ENCODE results near the gene PPP3R1. TPM values are rescaled to one million over a fixed set of nuclear protein-coding genes. Genes with fewer than 3 reads are reported as not detected.

The PPP3R1 gene
- total RNA-seq, 1 experiment from 2014 or later: 74.2 TPM

GRCh38 chr2:68235090-68235489 is 17.2 kb downstream of the PPP3R1 start:
- peaks cover 0 to 5% (median 0%) of the 10 kb centered on the region in 3 experiments; a peak in 1 of 7 replicates for H3K36me3 Mint-ChIP-seq (ENCODE audit: insufficient read depth in 1 of 3, low read depth in 3 of 3)
- H3K14ac ChIP-seq (ENCODE audit: insufficient read depth, low read length): no peak overlapping the region
- H2BK5ac ChIP-seq (ENCODE audit: insufficient read length, low read length): no peak overlapping the region
- H3K27me3 Mint-ChIP-seq (ENCODE audit: low read depth): no peaks in the 10 kb centered on the region
- H3K27me3 ChIP-seq (ENCODE audit: insufficient read depth, low read length): no peaks in the 10 kb centered on the region
- peaks cover 5% of the 10 kb centered on the region; the same call in 1 of the 2 replicates for H3K4me1 ChIP-seq (ENCODE audit: insufficient read depth, low read length)
- H2BK120ac ChIP-seq (ENCODE audit: low read depth, low read length, poor library complexity, severe bottlenecking): no peak overlapping the region
- no peak overlapping the region for H4K8ac ChIP-seq (replicated peaks; ENCODE audit: insufficient read length, low read depth, low read length)
- H3K79me2 ChIP-seq (ENCODE audit: insufficient read depth, low read length): peaks cover 45% of the 10 kb centered on the region
- H4K20me1 ChIP-seq (ENCODE audit: control insufficient read depth, insufficient read depth, insufficient read length): no peaks in the 10 kb centered on the region
- no peak overlapping the region for H2AFZ ChIP-seq (ENCODE audit: low read length)
- peaks cover 44 to 50% of the 10 kb centered on the region in 2 experiments for H3K4me1 Mint-ChIP-seq
- no peak overlapping the region for H2BK15ac ChIP-seq (ENCODE audit: low read depth, low read length)
- no peak overlapping the region for H3K4ac ChIP-seq (ENCODE audit: low read depth, low read length)
- H3K56ac ChIP-seq (ENCODE audit: insufficient read length, low read depth, low read length): no peak overlapping the region
- TF ChIP-seq, protein P1, sequence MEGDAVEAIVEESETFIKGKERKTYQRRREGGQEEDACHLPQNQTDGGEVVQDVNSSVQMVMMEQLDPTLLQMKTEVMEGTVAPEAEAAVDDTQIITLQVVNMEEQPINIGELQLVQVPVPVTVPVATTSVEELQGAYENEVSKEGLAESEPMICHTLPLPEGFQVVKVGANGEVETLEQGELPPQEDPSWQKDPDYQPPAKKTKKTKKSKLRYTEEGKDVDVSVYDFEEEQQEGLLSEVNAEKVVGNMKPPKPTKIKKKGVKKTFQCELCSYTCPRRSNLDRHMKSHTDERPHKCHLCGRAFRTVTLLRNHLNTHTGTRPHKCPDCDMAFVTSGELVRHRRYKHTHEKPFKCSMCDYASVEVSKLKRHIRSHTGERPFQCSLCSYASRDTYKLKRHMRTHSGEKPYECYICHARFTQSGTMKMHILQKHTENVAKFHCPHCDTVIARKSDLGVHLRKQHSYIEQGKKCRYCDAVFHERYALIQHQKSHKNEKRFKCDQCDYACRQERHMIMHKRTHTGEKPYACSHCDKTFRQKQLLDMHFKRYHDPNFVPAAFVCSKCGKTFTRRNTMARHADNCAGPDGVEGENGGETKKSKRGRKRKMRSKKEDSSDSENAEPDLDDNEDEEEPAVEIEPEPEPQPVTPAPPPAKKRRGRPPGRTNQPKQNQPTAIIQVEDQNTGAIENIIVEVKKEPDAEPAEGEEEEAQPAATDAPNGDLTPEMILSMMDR (conservative IDR thresholded peaks at IDR 0.05): no peak
- WGBS (ENCODE audit: extremely low coverage, insufficient read length, low lambda C conversion rate): no CpG with 5 or more reads among the region's 1 CpG
- no peak overlapping the region; a peak in 1 of 7 replicates for H3K27ac Mint-ChIP-seq
- H3K9me3 ChIP-seq (ENCODE audit: control insufficient read depth, low read depth, low read length): no peaks in the 10 kb centered on the region
- H3T11ph ChIP-seq (ENCODE audit: low read length): no peak overlapping the region
- no peak overlapping the region for H4K5ac ChIP-seq (ENCODE audit: insufficient read length, low read depth, low read length)
- H2BK20ac ChIP-seq (ENCODE audit: low read depth, low read length, poor library complexity, severe bottlenecking): no peak overlapping the region
- no peaks in the 10 kb centered on the region for H3K9me3 Mint-ChIP-seq
- no peak overlapping the region for H3K4me2 ChIP-seq (ENCODE audit: insufficient read depth, insufficient read length, low read length)
- no peak overlapping the region for H3K9ac ChIP-seq (ENCODE audit: extremely low read depth, insufficient read length, low read length)
- no peak overlapping the region for H3K23ac ChIP-seq (ENCODE audit: insufficient read length, low read depth, low read length)
- H2AK5ac ChIP-seq (ENCODE audit: insufficient read length, low read length): no peak overlapping the region
- H3K18ac ChIP-seq (ENCODE audit: insufficient read length, low read depth, low read length): no peak overlapping the region
- peaks cover 4% of the 10 kb centered on the region for H3K79me1 ChIP-seq (ENCODE audit: insufficient read depth, low read depth, low read length, poor library complexity, severe bottlenecking)
- H2BK12ac ChIP-seq (ENCODE audit: insufficient read length, low read depth, low read length): no peak overlapping the region
- H3K27ac ChIP-seq (ENCODE audit: insufficient read length, low read depth, low read length): no peak overlapping the region
- H4K91ac ChIP-seq (ENCODE audit: insufficient read length, low read depth, low read length): no peak overlapping the region
- H3K23me2 ChIP-seq (ENCODE audit: insufficient read length, low read depth, low read length, poor library complexity, severe bottlenecking): no peaks in the 10 kb centered on the region
- no peak for DNase-seq
- no peak overlapping the region for H3K4me3 Mint-ChIP-seq

Measured in H9 (cell line).